Right forelimb (tissue), 1 donor: ENCODE data around the gene RSRC2.
"Not testable (repeated sequence)": the region's sequence is repeated elsewhere in the genome, so short reads cannot be mapped to it uniquely, and the experiment has no call there.

Source experiments
- DNase-seq: peaks from one replicate; pipeline ENCODE4 v3.0.0-alpha.2; 2018

Gene RSRC2, protein sequence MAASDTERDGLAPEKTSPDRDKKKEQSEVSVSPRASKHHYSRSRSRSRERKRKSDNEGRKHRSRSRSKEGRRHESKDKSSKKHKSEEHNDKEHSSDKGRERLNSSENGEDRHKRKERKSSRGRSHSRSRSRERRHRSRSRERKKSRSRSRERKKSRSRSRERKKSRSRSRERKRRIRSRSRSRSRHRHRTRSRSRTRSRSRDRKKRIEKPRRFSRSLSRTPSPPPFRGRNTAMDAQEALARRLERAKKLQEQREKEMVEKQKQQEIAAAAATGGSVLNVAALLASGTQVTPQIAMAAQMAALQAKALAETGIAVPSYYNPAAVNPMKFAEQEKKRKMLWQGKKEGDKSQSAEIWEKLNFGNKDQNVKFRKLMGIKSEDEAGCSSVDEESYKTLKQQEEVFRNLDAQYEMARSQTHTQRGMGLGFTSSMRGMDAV

DNA sequence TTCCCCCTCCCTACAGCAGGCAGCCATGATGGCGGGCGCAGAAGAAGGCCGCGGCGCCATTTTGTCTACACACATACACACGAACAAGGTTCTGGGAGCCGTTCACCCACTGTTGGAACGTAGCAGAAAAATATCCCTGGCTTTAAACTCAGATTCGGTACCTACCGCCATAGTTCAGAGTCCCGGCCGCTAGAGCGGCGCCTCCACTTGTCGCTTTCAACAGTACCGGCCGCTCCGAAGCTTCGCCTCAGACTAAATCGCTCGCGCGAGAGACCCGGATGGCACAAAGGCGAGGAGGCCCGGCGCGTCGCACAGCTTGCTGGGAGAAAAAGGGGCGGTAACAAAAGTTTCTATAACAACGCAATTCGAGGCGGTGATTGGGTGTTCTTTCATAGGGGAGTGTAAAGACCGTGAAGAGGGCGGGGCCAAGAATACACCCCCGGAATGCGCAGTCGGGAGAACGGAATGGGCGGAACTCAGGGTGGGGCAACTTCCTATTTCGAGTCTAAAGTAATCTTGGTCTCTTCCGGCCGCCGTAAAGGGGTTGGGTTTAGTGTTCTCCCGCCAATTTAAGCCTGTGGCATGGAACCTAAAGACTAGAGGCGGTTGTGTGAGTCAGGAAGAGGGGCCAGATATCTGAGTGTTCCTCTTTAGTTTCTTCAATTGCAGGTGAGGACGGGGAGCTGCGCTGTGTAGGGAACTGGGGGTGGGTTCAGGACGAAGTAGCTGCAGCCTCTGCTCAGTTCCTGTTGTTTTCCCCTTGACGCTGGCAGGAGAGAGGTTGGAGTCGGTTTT is at the start of gene RSRC2, which contains the start of gene KNTC1:
TSS of gene RSRC2 (minus strand) at position 254 of the 795 bp plus-strand sequence. CDS start at position 171, 83 bp downstream.
TSS of gene KNTC1 (plus strand) at position 567 of the 795 bp plus-strand sequence. CDS start 2,815 bp downstream, outside the sequence.
- peak; percentile 98 for DNase-seq

DNA sequence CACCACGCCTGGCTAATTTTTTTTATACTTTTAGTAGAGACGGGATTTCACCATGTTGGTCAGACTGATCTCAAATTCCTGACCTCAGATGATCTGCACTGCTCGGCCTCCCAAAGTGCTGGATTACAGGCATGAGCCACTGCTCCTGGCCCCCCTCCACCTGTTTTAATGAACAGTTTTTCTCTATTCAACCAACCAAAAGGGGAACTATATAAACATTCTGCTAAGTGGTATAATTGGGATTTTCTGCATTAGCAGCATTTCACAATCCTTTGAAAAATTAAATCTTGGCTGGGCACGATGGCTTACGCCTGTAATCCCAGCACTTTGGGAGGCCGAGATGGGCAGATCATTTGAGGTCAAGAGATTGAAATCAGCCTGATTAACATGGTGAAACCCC is 45.1 kb upstream of the RSRC2 start:
- DNase-seq, result no peak

DNA sequence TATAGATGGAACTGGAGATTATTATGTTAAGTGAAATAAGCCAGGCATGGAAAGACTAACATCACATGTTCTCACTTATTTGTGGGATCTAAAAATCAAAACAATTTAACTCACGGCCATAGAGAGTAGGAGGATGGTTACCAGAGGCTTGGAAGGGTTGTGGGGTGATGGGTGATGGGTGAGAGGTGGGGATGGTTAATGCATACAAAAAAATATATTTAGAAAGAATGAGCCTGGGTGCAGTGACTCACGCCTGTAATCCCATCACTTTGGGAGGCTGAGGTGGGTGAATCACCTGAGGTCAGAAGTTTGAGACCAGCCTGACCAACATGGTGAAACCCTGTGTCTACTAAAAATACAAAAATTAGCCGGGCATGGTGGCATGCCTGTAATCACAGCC is 43.3 kb upstream of the RSRC2 start:
- DNase-seq, result not testable (repeated sequence)

DNA sequence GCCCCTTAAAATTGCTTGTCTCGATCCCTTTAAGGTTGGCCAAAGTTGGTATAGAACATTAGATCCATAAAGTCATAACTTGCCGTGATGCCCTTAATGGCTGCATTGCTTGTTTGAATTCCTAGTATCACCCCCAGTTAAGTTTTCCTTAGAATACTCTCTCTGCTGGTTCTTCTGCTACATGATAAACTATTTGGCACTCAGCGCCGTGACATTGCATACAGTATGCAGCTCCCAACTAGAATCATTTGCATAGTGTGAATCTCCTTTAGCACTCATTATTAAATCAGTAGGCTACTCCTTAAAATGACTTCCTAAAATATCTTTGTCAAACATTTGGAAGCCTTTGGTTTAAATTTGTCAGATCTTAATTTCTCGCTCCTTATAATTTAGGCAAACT is 42.6 kb upstream of the RSRC2 start:
- no peak for DNase-seq

DNA sequence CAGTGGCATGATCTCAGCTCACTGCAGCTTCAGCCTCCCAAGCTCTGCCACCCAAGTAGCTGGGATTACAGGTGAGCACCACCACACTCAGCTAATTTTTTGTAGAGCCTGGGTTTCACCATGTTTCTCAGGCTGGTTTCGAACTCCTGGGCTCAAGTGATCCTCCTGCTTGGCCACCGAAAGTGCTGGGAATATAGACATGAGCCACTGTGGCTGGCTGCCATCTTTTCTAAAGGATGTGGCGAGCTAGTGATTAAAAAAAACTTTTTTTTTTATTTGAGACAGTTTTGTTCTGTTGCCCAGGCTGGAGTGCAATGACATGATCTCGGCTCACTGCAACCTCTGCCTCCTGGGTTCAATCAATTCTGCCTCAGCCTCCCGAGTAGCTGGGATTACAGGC is 40.1 kb upstream of the RSRC2 start:
- DNase-seq, result not testable (repeated sequence)

DNA sequence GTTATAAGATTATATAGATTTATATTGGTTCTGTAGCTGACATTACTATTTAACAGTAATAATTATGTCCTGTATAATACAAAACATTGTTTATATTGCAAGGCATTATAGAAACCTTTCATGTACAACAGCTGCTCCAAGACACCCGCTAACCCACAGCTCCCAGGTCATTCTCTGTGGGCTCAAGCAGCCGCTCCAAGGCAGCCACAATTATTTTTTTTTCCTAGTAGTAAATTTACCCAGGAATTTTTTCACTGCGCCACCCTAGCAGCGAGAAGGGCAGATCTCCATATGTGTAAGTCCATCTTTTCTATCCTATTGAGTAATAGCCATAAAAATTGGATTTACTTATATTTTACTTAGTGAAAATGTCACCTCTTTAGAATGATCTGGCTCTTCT is 36.6 kb upstream of the RSRC2 start:
- DNase-seq, result no peak

DNA sequence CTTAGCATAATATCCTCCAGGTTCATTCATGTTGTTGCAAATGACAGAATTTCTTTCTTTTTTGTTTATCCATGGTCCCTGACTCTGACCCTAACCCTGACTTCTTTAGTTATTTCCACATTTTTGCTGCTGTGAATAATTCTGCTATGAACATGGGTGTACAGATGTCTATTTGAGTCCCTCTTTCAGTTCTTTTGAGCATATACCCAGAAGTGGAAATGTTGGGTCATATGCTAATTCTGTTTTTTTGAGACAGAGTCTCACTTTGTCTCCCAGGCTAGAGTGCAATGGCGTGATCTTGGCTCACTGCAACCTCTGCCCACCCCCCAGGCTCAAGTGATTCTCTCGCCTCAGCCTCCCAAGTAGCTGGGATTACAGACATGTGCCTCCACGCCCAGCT is 33.4 kb upstream of the RSRC2 start:
- DNase-seq, result no peak

DNA sequence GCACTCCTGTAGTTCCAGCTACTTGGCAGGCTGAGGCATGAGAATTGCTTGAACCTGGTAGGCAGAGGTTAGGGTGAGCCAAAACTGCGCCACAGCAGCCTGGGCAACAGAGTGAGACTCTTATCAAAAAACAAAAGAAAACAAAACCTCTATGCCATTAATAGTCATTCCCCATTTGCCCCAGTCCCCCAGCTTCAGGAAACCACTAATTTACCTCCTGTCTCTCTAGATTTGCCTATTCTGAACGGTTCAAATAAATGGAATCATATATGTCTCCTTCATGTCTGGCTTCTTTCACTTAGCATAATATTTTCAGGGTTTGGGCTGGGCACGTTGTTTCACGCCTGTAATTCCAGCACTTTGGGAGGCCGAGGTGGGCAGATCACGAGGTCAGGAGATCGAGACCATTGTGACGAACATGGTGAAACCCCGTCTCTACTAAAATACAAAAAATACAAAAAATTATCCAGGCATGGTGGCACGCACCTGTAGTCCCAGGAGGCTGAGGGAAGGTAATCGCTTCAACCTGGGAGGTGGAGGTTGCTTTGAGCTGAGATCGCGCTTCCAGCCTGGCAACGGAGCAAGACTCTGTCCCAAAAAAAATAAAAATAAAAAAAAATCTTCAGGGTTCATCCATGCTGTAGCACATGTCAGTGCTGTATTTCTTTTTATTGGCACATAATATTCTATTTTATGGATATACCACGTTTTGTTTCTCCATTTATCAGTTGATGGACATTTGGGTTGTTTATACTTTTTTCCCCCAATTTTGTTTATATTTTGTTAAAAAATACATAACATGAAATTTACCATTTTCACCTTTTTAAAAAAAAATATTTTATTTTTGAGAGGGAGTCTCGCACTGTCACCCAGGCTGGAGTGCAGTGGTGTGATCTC is 32.3 kb upstream of the RSRC2 start:
- DNase-seq, result no peak

DNA sequence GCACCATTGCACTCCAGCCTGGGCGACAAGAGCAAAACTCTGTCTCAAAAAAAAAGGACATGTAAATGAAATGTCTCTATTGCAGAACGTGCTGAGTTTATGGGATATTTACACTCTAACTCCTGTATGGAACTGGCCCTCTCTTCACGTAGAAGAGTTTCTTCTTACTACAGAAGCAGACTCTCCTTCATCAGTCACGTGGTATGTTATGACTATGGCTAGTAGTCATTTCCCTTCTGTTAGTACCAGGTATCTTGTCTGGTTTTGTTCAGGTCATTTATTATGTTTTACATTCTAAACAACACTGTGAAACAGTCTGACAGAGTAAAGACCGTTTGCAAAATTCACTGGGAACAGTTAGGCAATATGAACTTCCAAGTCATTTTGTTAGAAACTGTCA is 20.6 kb upstream of the RSRC2 start:
- DNase-seq, result no peak

DNA sequence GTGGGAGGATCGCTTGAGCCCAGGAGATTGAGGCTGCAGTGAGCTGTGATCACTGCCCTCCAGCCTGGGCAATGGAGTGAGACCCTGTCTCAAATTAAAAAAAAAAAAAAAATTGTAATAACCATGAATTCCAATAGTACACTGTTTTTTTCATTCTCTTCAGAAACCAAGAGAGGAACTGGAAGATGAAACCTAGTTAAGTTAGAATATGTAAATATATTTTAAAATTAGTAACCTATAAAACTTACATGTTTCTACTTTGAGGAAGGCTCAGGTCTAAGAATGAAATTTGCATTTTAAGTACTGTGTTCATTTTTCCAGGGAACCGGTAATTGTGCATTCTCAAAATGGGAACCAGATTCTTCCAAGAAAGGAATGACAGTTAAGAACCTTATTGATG is 19.1 kb upstream of the RSRC2 start:
- DNase-seq, result no peak

DNA sequence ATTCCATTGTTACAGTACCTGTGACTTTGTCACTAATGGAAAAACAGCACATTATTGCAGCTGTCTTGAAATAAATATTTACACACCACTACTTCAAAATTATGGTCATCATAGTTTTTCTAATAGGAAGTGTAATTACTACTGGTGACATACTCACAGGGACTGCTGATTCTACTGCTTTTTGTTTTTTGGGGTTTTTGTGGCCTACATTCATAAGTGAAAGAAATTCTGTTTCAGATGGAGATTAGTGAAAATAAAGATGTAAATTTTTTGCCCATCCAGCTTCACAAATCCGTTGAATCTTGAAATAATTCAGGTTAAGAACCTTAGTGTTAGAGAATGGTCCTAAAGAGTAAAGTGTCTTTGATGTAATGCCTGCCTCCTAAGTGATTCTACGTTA is 17.8 kb upstream of the RSRC2 start:
- DNase-seq, result no peak

DNA sequence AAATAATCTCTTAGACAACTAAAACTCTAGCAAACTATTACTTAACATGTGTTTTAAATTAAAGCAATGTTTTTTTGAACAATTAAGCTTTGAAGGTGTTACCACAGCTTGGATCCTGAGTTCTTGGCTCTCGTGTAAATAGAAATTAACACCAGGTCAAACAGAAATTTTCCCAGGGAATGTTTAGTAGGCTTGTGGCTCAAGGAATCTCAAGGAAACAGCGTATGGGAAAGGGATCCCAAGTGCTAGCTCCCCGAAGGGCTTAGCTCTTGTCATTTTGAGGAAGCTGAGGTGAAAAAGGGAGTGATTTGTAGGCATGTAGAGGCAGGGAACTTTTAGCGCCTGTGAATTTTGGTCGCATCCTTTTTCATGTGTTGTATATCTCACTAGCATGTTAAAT is 11.8 kb upstream of the RSRC2 start:
- DNase-seq, result no peak

DNA sequence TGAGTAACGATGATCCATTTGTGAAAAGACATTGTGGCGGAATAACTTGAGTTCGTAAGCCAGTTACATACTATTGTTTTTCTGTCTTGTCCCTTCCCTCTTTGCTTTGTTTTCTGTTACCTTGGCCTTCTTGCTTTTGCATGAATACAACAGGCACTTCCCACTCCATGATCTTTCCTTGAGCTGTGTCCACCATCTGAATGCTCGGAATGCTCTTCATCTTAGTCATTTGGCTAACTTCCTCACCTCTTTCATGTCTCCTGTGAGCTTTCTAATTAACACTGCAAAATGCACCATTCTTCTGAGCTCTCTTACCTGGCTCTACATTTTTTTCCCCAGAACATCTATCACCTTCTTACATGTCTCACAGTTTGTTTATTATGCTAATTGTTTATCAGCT is 10.3 kb upstream of the RSRC2 start:
- DNase-seq, result no peak

DNA sequence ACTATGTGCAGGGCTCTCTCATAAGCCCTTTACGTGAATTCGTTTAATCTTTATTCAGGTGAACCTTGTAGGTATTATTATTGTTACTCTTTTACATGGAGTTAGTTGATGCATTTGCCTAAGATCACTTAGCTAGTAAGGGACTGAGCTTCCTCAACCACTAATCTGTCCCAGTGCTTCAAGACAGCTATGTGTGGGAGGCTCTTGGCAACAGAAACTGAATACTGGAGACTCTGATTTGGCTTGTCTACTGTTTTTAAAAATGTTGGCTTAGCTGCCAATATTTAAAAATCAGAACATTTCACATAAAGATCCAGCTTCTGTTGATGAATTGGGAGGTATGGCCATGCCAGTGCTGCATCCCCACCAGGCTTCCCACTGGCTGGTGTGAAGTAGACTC is 7.1 kb upstream of the RSRC2 start:
- no peak for DNase-seq

DNA sequence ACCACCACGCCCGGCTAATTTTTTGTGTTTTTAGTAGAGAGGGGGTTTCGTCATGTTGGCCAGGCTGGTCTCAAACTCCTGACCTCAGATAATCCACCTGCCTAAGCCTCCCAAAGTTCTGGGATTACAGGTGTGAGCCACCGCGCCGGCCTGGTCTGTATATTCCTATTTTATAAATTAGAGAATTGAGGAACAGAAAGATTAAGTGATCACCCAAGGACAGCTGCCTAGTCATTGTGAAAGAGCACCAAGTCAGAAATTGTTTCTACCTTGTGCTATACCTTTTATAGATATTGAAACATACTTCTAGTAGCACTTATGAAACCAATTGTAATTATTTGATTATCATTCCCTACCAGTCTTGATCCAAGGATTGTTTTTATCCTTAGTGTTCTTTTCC is 2.3 kb upstream of the RSRC2 start:
- no peak for DNase-seq

DNA sequence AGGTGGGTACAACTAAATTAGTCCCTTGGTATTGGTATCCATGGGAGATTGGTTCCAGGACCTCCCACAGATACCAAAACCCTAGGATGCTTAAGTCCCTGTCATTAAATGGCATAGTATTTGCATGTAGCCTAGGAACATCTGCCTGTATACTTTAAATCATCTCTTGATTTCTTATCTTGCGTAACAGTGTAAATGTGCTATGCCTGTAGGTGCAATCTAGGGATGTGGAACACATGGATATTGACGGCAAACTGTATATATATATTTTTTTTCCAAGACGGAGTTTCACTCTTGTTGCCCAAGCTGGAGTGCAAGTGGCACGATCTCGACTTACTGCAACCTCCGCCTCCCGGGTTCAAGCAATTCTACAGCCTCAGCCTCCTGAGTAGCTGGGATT is 1.8 kb upstream of the RSRC2 start:
- no peak for DNase-seq

DNA sequence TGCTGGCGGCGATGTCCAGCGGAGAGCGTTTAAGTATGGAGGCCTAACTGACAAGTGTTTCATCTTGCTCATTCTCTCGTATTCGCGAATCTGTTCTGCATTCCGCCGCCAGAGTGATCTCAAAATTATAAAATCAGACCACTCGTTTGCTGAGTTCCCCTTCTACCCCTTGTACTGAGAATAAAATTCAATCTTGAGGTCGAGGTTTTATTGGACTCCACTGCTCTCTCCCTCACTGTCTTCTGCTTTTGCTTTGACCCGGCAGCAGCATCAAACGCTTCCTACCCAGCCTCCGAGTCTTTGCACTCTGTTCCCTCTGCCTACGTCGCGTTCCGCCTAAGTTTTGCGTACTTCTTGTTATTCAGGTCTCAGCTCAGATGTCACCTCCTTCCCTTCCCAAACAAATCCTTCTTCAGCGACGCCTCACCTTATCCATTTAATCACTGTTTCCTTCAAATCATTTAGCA is 775 bp upstream of the RSRC2 start:
- no peak for DNase-seq

DNA sequence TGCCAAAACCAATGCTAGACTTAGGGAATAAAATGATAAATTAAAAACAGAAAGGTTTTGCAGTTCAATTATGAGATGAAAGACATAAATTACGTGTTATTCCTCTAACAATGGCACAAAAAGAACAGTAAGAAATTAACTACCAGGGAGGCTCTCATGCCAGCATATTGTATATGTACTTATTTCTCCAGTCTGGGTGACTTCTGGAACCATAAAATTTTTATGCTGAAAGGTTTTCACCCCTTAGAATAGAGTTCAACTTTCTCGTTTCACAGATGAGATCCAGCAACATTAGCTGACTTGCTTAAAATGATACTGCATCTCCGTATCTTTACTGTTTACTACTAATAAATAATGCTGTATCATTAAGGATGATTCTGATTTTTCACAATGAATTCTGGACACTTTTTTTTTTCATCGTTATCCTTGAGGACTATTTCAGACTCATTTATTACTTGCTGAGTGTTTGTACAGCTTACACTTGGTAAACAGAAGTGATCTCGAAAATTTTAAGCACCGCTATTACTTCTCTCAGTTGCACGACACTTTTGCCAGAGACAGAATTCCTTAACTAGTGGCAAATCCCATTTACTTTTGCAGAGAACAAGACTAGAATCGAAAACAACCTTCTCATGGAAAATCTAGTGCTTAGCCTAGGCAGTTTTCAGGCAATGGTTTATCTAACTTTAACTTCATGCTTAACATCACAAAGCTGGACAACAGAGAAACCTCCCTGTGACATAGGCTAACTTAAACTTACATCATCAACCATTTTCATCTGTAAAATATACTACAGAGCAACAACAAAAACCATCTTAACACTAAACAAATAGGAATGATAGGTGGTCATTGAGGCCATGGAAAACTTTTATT is 2.7 kb downstream of the RSRC2 start:
- no peak for DNase-seq

DNA sequence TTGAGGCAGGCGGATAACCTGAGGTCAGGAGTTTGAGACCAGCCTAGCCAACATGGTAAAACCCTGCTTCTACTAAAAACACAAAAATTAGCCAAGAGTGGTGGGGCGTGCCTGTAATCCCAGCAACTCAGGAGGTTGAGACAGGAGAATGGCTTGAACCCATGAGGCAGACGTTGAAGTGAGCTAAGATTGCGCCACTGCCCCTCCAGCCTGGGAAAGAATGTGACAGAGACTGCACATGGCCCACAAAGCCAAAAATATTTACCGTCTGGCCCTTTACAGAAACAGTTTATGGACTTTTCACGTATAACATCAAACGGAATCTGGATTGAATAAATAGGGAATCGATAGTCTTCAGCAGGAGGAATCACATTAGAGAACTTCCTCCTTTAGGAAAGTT is 3.5 kb downstream of the RSRC2 start:
- no peak for DNase-seq

DNA sequence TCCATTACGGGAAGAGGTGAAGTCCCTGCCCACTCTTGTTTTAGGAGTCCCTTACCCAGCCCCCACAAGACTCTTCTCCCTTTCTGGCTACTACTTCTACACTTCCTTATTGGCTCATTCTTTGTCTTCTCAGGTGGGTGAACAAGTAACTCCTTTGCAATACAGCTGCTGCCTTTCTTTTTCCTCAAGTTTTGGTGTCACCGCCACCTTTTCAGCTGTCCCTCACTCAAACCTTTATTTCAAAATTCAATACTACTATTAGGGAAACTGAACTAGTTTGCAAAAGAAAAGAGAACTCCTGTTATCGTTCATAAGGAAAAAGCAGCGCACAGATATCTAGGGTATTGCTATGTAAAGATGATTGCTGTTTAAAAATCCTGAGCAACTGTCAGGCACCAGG is 6.1 kb downstream of the RSRC2 start:
- no peak for DNase-seq

DNA sequence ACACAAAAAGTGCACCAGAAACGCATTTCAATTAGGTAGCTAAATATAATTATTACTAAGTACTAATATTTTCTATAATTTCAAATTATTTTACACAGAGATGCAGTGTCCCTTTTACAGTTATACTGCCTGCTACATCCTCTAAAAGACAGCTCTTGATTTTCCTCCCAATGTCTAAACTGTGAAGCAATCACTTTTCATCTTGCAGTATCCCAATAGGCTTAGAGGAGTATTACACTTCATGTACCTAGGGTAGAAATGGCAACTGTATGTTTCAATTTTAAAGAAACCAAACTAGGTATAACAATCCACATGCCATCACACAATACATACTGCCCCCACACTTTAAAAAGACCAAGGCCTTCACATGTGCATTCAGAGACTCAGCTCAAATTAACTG is 7.3 kb downstream of the RSRC2 start:
- DNase-seq, result no peak

DNA sequence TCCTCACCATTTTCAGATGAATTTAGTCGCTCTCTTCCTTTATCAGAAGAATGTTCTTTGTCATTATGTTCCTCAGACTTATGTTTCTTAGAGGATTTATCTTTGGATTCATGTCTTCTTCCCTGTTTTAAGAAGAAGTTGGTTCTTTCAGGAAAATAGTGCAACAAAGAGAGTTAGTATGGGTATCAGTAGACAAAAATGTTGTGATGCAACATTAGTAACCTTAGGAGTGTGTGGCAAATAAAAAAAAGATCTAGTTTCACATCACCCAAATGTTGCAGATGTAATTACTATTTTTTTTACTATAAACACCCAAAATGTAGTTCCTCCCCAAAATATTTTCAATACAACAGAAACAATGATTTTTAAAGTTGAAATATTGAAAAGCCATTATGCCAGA is 7.8 kb downstream of the RSRC2 start:
- DNase-seq, result no peak
